Measurements from ENCODE around the gene C19orf73. TPM values are rescaled to one million over a fixed set of nuclear protein-coding genes. Genes with fewer than 3 reads are reported as not detected.

The C19orf73 gene
- polyA plus RNA-seq, 1 experiment: 0.36 TPM

DNA sequence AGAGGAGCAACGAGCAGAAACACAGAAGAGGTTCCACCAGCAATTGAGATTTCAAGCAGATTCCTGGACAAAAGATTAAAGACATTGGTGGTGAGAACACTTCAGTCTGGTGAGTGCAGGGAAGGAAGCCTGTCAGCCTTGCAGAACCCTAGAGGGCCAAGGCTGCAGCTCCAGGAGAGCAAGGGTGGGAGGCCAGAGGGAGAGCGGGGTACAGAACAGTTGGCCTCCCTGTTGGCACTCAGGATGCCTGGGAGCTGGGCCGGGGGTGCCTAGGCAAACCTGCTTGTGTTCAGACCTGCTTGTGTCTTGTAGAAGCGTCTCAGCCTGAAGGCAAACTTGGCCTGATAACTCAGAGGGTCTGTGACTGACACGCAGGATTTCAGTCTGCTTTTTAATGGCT lies 9.9 kb downstream of the C19orf73 start:
- POLR2A ChIA-PET: interaction anchor here (0.6 kb wide), 2 partner anchors 157 to 399 kb away, joined by 3 read pairs; no protein-coding TSS in a partner anchor
- no peak for DNase-seq (ENCODE audit: low read depth, low spot score)
- no peak for TF ChIP-seq CTCF (IDR thresholded peaks at IDR 0.05; ENCODE audit: low read depth, low read length)
- H3K27ac ChIP-seq (ENCODE audit: low read depth, low read length): no peak overlapping the region
- CTCF ChIA-PET: interaction anchor here (0.6 to 1.4 kb wide), 2 partner anchors 12 to 18 kb away, joined by 4 to 5 read pairs; no protein-coding TSS in a partner anchor
- no peaks in the 10 kb centered on the region for H3K27me3 ChIP-seq (ENCODE audit: control insufficient read depth, insufficient read depth, low read length)
- H3K9me3 ChIP-seq (ENCODE audit: control insufficient read depth, insufficient read depth, low read length): no peaks in the 10 kb centered on the region
- no peak overlapping the region for H3K4me3 ChIP-seq (ENCODE audit: low read depth, low read length)

DNA sequence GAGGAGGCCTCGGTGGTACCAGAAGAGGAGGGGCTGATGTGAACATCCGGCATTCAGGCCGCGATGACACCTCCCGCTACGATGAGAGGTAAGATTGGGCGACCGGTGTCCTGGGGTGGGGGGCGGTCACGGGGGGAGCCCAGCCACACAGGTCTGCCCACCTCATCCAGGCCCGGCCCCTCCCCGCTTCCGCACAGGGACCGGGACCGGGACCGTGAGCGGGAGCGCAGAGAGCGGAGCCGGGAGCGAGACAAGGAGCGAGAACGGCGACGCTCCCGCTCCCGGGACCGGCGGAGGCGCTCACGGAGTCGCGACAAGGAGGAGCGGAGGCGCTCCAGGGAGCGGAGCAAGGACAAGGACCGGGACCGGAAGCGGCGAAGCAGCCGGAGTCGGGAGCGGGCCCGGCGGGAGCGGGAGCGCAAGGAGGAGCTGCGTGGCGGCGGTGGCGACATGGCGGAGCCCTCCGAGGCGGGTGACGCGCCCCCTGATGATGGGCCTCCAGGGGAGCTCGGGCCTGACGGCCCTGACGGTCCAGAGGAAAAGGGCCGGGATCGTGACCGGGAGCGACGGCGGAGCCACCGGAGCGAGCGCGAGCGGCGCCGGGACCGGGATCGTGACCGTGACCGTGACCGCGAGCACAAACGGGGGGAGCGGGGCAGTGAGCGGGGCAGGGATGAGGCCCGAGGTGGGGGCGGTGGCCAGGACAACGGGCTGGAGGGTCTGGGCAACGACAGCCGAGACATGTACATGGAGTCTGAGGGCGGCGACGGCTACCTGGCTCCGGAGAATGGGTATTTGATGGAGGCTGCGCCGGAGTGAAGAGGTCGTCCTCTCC lies 11.1 kb downstream of the C19orf73 start:
- no peak for DNase-seq (ENCODE audit: low read depth, low spot score)
- TF ChIP-seq CTCF (IDR thresholded peaks at IDR 0.05; ENCODE audit: low read depth, low read length): no peak
- ChIA-PET POLR2A (no interaction called here), CTCF (interaction anchor here (1.0 to 1.4 kb wide), 2 partner anchors 10 to 13 kb away, joined by 4 to 5 read pairs; no protein-coding TSS in a partner anchor)
- no peak overlapping the region for H3K4me3 ChIP-seq (ENCODE audit: low read depth, low read length)
- no peak overlapping the region for H3K27ac ChIP-seq (ENCODE audit: low read depth, low read length)
- no peaks in the 10 kb centered on the region for H3K9me3 ChIP-seq (ENCODE audit: control insufficient read depth, insufficient read depth, low read length)
- no peaks in the 10 kb centered on the region for H3K27me3 ChIP-seq (ENCODE audit: control insufficient read depth, insufficient read depth, low read length)

DNA sequence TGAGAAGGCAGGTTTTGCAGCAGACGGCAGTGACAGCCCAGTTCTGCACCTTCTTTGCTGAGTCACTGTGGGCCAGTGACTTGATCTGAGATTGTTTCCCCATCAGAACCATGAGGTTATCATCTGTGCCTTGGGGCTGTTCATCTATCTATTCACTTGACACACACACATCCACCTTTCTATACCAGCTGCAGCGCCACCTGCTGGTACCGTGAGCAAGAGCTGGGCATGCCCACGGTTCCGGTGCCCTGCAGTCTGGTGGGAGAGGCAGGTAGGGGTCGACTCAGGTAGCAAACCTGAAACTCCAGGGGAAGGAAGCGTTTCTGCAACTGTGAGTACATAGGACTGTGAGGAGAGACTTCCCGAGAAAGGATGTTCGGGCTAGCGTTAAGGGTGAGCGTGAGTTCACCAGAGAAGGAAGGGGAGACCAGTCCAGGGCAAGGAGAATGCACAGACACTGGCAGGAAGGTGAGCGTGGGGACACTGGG lies 12.3 kb downstream of the C19orf73 start:
- Histone ChIP-seq H3K27ac (ENCODE audit: low read depth, low read length) (no peak overlapping the region), H3K4me3 (ENCODE audit: low read depth, low read length) (no peak overlapping the region), H3K9me3 (ENCODE audit: control insufficient read depth, insufficient read depth, low read length) (no peaks in the 10 kb centered on the region), H3K27me3 (ENCODE audit: control insufficient read depth, insufficient read depth, low read length) (no peaks in the 10 kb centered on the region)
- POLR2A ChIA-PET: interaction anchor here (0.6 kb wide), 1 partner anchor 91 kb away, joined by 3 read pairs; no protein-coding TSS in a partner anchor
- CTCF ChIA-PET: interaction anchor here (0.9 to 1.9 kb wide), 4 partner anchors 9 to 101 kb away, joined by 3 to 13 read pairs (median 4); no protein-coding TSS in a partner anchor
- peak; percentile 78 for TF ChIP-seq CTCF (IDR thresholded peaks at IDR 0.05; ENCODE audit: low read depth, low read length)
- no peak for DNase-seq (ENCODE audit: low read depth, low spot score)

- H3K27ac ChIP-seq (ENCODE audit: low read depth, low read length): no peak overlapping the region
- DNase-seq (ENCODE audit: low read depth, low spot score): no peak
- POLR2A ChIA-PET: no interaction called here
These were observed 14.6 kb downstream of the C19orf73 start for GRCh38 chr19:49104229-49104864.

More at GRCh38 chr19:49104229-49104864, 14.6 kb downstream of the C19orf73 start:
- Histone ChIP-seq H3K27me3 (ENCODE audit: control insufficient read depth, insufficient read depth, low read length) (no peaks in the 10 kb centered on the region), H3K9me3 (ENCODE audit: control insufficient read depth, insufficient read depth, low read length) (no peaks in the 10 kb centered on the region), H3K4me3 (ENCODE audit: low read depth, low read length) (no peak overlapping the region)
- CTCF ChIA-PET: interaction anchor here (0.5 to 1.8 kb wide), 2 partner anchors 10 to 89 kb away, joined by 3 to 8 read pairs; partner anchors contain the start of gene LIN7B
- no peak for TF ChIP-seq CTCF (IDR thresholded peaks at IDR 0.05; ENCODE audit: low read depth, low read length)

Data from AG04450 (cell line).